GM21786 (cell line): Measurements from ENCODE around the gene EPHA6.

ENCODE experiments used
- ATAC-seq: cut with Tn5 transposase; IDR thresholded peaks from one replicate; pipeline ENCODE4 v1.9.1; 2021; ENCODE audit not compliant: unreplicated experiment

Gene EPHA6

DNA sequence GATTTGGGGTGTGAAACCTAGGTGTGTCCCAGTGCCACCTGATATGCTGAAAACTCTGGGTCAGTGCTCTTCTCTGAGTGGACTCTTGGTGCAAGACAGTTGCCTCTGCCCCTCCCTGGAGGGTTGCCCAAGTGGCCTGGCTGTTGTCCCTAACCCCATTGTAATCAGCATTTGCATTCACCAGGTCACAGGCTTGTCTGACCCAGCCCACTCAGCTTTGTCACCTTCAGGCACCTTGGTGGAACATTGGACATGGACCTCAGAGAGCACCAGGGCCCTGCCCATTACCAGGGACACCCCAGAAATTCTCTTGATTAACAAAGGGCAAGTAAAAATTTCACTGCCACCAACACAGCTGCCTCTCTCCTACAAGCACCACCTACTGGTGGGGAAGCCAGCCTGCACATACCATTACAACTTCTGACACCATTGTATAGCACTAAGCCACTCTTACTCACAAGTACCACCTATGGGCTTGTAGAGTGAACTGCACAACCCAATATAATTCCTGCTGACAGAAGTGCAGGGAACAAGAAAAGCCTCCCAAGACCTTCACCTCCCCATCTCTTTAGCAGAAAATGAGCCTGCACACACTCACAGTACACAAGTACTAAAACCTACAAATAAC, 324.6 kb downstream of the EPHA6 start:
- ATAC-seq = peak; percentile 63

GRCh38 chr3:97148931-97149330, 334.5 kb downstream of the EPHA6 start:
- ATAC-seq = no peak

DNA sequence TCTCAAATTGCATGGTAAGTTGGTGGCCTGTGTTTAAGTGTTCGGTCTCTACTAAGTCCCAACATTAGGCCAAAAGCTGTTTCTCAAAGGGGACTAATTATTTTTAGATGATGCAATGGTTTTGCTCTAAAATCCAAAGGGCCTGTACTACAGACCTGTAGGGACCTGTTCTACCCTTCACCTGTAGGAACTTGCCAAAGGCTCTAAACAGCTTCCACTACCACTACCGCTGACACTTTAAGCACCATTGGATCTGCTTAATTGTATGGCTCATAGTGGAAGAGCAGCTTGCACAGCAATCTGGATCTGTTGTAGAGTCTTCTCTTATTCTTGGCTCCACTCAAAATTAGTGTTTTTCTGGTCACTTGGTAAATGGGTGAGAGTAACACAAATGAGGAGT, 346.8 kb downstream of the EPHA6 start:
- no peak for ATAC-seq

GRCh38 chr3:97177242-97177641, 362.8 kb downstream of the EPHA6 start:
- no peak for ATAC-seq

DNA sequence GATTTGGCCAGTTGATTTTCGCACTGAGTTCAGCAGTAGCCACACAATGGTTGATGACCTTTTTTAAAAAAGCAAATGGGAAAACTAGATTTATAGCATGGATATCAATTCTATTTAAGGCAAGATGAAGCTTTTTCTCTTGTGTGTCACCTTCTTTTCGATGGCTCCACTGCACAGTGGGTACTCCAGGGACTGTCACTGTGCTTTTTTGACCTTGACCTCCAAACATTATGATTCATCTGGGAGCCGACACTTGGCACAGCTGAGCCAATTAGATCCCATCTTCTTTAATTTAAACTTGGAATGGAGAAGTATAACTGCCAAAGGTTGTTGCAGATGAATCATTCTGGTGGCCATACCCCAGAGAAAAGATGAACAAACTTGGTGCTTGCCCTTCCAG, 367.3 kb downstream of the EPHA6 start:
- ATAC-seq = no peak

GRCh38 chr3:97187771-97188170, 373.4 kb downstream of the EPHA6 start:
- ATAC-seq = no peak

DNA sequence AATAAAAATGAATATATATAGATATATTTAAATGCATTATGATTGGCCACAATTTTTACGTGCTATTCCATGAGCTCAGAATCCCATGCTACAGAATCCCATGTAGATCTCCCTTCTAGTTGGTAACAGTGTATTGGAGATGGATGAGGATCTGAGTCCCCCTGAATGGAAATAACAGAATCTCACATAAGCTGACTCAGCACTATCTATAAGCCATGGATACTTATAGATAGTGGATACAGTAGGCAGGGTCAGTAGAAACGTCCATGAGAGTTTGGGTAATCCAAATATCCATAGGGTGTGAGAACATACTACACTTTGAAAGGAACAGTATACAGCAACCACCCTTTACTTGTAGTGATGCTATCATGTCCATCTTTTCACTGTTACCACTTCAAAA, 375.4 kb downstream of the EPHA6 start:
- no peak for ATAC-seq

- no peak for ATAC-seq
These were observed 382.7 kb downstream of the EPHA6 start for GRCh38 chr3:97197083-97197482.

DNA sequence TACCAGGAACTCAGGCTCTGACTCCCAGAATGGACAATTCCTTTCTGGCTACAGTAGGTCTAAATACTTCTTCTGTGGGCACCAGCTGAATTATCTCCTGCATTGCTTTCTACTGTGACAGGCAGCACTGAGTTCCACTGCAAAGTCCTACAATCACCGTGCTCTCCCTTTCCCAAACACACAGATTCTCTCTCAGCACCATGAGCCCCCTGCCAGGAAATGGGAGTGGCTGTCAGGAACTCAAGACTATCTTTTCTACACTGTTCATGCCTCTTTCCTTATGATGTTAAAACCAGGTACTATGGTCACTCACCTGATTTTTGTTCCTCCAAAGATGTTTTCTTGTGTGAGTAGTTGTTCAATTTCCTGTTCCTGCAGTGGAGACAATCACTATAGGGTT, 383.4 kb downstream of the EPHA6 start:
- no peak for ATAC-seq

- ATAC-seq = no peak
These were observed 386.0 kb downstream of the EPHA6 start for GRCh38 chr3:97200387-97200786.

DNA sequence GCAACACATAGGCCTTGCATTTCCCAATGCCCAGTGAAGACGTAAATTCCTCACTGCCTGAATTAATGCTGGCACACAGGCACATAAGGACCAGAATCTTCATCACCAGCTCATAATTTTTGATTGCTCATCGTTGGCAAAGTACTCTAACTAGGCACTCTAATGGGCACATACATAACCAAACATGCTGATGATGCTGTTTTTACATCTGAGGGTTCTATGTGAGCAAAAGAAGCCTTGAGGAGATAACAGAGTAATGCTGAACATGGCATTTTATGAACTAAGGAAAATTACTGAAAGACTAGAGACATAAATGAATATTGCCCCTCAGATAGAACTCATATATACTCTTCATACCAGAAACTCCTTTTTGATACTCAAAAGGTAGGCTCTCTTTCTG, 387.4 kb downstream of the EPHA6 start:
- no peak for ATAC-seq

DNA sequence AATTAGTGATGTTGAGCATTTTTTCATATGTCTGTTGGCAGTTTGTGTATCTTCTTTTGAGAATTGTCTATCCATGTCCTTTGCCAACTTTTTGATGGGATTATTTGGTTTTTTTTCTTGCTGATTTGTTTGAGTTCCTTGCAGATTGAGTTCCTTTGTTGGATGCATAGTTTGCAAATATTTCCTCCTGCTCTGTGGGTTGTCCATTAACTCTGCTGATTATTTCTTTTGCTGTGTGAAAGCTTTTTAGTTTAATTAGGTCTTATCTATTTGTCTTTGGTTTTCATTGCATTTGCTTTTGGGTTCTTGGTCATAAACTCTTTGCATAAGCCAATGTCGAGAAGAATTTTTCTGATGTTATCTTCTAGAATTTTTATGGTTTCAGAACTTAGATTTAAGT, 414.6 kb downstream of the EPHA6 start:
- ATAC-seq = no peak

GRCh38 chr3:97230486-97230885, 416.1 kb downstream of the EPHA6 start:
- ATAC-seq = no peak

- ATAC-seq = no peak
These were observed 418.1 kb downstream of the EPHA6 start for GRCh38 chr3:97232393-97233034.

- no peak for ATAC-seq
These were observed 420.8 kb downstream of the EPHA6 start for GRCh38 chr3:97235179-97235578.

- ATAC-seq = no peak
These were observed 421.4 kb downstream of the EPHA6 start for GRCh38 chr3:97235611-97236315.

DNA sequence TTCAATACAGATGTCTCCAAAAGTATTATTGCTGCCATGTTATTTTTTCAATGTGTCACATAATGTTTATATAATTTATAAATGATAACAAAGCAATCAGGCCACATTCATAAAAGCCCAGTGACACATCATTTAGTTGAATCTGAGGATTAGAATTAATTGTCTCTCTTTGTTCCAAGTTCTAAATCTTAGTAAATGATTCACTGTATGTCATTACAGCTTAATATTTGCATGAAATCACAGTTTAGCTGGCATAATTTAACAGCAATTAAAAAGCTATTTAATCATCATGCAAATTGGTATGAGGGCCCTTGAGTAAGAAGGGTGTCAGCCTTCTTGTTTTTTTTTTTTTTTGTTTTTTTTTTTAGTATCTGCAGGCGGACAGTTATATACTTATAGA, 427.0 kb downstream of the EPHA6 start:
- no peak for ATAC-seq

DNA sequence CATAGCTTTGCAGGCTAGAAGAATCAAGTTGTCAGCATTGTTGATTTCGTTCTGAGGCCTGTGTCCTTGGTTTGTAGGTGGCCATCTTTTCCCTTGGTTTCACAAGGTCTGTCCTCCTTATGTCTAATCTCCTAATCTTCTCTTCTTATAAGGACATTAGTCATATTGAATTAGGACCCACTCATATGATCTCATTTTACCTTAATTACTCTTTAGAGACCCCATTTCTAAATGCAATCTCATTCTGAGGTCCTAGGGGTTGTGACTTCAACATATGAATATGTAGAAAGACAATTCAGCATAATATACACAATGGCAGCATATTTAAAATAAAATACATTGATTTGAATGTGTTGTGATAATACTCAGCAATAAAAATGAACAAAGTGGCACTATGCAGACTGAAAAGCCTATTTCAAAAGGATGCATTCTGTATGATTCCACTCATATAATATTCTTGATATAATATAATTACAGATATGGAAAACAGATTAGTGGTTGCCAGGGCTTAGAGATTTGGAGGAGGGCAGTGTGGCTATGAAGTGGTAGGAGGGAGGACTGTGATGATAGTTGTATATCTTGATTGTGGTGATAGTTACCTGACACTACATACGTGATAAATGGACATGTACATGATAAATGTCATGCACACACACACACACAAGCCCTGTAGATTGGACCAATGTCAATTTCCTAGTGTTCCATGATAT, 431.0 kb downstream of the EPHA6 start:
- no peak for ATAC-seq

- ATAC-seq = no peak
These were observed 441.7 kb downstream of the EPHA6 start for GRCh38 chr3:97256060-97256459.

DNA sequence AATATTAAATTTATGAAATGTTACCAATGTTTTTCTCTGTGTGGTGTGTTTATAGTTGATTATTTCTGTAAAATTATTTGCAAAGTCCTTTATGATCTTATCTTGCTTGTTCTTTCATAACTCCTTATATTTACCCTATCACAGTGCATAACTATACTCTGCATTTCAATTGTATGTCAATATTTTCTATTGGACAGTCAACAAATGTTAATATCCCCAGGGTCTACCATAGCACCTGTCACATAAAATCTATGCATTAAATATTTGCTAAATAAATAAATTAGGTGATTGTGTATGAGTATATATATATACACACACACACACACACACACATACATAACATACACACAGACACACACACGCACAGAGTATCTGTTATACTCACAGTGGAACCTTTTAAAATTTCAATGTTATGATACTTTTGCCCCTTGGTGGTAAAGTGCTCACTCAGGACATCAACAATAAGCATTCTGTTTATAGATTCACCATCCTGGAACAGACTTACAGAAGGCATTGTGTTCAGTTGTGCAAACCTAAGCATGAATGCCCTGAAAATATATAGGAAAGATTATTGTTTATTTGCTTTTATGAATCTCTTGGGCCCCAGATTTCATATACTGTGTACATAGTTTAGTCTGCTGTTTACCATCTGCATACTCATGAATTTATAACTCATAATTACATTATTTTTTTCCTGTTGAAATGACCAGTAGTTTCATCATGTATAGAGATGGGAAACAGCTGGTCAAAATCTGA, 443.7 kb downstream of the EPHA6 start:
- ATAC-seq = no peak

- no peak for ATAC-seq
These were observed 444.9 kb downstream of the EPHA6 start for GRCh38 chr3:97259263-97259662.
